Measurements from ENCODE around the gene PTGER3.

PTGER3 gene

DNA sequence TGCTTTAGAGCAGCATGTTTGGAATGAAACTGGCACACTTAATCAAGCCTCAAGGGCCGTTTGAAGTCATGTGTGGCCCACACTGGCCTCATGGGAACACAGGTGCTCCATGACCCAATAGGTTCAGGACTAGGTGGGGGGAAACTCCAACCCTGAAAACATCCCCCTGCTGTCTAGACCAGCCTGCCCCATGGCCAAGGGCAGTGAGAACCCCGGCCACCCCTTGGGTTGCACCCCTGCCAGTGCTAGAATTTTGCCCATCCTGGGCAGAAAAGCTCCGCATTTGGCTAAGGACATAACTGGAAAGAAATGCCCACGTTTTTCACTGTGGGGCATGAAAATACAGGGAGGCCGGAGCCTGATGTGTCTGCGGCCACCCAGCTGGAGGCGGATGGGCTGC lies 6.1 kb upstream of the PTGER3 start:
- no peak for TF ChIP-seq ZBTB7A (IDR thresholded peaks at IDR 0.05; ENCODE audit: low read depth)
- no peak for TF ChIP-seq EP300 (IDR thresholded peaks at IDR 0.05; ENCODE audit: borderline replicate concordance)
- TF ChIP-seq, protein P1, sequence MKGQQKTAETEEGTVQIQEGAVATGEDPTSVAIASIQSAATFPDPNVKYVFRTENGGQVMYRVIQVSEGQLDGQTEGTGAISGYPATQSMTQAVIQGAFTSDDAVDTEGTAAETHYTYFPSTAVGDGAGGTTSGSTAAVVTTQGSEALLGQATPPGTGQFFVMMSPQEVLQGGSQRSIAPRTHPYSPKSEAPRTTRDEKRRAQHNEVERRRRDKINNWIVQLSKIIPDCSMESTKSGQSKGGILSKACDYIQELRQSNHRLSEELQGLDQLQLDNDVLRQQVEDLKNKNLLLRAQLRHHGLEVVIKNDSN (IDR thresholded peaks at IDR 0.05): no peak
- no peak for TF ChIP-seq NFIC (IDR thresholded peaks at IDR 0.05)
- TF ChIP-seq RAD21 (IDR thresholded peaks at IDR 0.05; ENCODE audit: low read depth): no peak
- TF ChIP-seq, protein P2, sequence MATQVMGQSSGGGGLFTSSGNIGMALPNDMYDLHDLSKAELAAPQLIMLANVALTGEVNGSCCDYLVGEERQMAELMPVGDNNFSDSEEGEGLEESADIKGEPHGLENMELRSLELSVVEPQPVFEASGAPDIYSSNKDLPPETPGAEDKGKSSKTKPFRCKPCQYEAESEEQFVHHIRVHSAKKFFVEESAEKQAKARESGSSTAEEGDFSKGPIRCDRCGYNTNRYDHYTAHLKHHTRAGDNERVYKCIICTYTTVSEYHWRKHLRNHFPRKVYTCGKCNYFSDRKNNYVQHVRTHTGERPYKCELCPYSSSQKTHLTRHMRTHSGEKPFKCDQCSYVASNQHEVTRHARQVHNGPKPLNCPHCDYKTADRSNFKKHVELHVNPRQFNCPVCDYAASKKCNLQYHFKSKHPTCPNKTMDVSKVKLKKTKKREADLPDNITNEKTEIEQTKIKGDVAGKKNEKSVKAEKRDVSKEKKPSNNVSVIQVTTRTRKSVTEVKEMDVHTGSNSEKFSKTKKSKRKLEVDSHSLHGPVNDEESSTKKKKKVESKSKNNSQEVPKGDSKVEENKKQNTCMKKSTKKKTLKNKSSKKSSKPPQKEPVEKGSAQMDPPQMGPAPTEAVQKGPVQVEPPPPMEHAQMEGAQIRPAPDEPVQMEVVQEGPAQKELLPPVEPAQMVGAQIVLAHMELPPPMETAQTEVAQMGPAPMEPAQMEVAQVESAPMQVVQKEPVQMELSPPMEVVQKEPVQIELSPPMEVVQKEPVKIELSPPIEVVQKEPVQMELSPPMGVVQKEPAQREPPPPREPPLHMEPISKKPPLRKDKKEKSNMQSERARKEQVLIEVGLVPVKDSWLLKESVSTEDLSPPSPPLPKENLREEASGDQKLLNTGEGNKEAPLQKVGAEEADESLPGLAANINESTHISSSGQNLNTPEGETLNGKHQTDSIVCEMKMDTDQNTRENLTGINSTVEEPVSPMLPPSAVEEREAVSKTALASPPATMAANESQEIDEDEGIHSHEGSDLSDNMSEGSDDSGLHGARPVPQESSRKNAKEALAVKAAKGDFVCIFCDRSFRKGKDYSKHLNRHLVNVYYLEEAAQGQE (IDR thresholded peaks at IDR 0.05; ENCODE audit: low read depth): no peak
- no peak for TF ChIP-seq FOXM1 (IDR thresholded peaks at IDR 0.05; ENCODE audit: borderline replicate concordance, low read depth)
- TF ChIP-seq CEBPB (IDR thresholded peaks at IDR 0.05): no peak
- no peak for TF ChIP-seq YY1 (IDR thresholded peaks at IDR 0.05; ENCODE audit: low read depth)
- no peak for TF ChIP-seq TCF12 (IDR thresholded peaks at IDR 0.05; ENCODE audit: low read depth)
- no peak for TF ChIP-seq TAF1 (IDR thresholded peaks at IDR 0.05; ENCODE audit: low read depth)
- TF ChIP-seq CREB1 (IDR thresholded peaks at IDR 0.05; ENCODE audit: low read depth): no peak
- TF ChIP-seq TEAD4 (IDR thresholded peaks at IDR 0.05): no peak
- no peak for TF ChIP-seq EGR1 (IDR thresholded peaks at IDR 0.05)
- TF ChIP-seq, protein P3, sequence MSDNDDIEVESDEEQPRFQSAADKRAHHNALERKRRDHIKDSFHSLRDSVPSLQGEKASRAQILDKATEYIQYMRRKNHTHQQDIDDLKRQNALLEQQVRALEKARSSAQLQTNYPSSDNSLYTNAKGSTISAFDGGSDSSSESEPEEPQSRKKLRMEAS (IDR thresholded peaks at IDR 0.05): no peak

DNA sequence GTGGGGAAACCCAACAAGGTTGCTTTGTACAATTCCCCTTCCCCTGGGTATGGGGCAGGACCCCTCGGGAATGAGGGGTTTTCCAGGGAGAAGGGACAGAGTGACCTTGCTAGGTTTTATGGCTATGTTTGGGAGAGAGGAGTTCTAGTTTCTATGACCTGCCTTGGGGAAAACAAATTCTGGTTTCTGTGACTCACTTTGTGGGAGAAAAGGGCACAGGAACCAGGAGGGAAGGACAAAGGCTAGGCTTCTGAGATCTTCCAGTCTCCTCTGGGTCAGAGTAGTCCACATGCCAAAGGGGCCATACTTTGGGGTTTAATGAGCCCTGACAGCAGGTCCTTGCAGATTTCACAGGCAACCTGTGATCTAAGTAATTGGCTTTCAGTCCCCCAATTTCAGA lies 5.5 kb upstream of the PTGER3 start:
- TF ChIP-seq EP300 (IDR thresholded peaks at IDR 0.05; ENCODE audit: borderline replicate concordance) (no peak), NFIC (IDR thresholded peaks at IDR 0.05) (no peak), EGR1 (IDR thresholded peaks at IDR 0.05) (no peak), TAF1 (IDR thresholded peaks at IDR 0.05; ENCODE audit: low read depth) (no peak), TCF12 (IDR thresholded peaks at IDR 0.05; ENCODE audit: low read depth) (no peak), YY1 (IDR thresholded peaks at IDR 0.05; ENCODE audit: low read depth) (no peak), CREB1 (IDR thresholded peaks at IDR 0.05; ENCODE audit: low read depth) (no peak), FOXM1 (IDR thresholded peaks at IDR 0.05; ENCODE audit: borderline replicate concordance, low read depth) (no peak), CEBPB (IDR thresholded peaks at IDR 0.05) (no peak)
- TF ChIP-seq, protein P2 (IDR thresholded peaks at IDR 0.05; ENCODE audit: low read depth): no peak
- TF ChIP-seq, protein P3 (IDR thresholded peaks at IDR 0.05): no peak
- TF ChIP-seq, protein P1 (IDR thresholded peaks at IDR 0.05): no peak

DNA sequence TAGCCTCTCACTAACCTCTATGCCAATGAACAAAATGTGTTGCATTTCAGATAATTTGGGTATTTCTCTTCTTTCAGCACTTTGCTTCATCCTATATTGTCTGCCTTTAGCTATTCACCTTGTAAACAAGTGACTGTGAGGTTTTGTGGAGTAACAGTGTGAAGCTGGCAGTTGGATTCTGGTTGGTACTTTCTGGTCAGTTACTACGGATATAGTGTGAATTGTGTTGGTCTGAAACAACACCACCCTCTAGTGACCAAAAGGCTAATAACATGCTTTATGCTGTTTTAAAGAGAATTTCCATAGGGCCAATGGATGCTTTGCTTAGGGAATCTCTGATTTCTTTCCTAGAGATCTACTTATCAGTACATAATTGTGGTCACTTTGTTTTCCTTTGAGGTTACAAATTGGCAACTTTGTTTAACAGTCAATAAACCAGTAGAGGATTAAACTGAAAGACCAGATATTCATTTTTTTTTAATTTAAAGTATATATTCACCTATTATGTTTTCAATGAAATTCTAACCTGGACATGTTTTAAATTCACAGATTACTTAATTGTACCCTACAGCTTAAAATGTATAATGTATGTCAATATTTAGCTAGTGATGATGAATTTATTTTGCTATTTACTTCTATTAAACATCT lies 2.5 kb upstream of the PTGER3 start:
- no peak for TF ChIP-seq CEBPB (IDR thresholded peaks at IDR 0.05)
- TF ChIP-seq RAD21 (IDR thresholded peaks at IDR 0.05; ENCODE audit: low read depth): peak; percentile 90
- TF ChIP-seq TAF1 (IDR thresholded peaks at IDR 0.05; ENCODE audit: low read depth): no peak
- TF ChIP-seq, protein P1 (IDR thresholded peaks at IDR 0.05): no peak

DNA sequence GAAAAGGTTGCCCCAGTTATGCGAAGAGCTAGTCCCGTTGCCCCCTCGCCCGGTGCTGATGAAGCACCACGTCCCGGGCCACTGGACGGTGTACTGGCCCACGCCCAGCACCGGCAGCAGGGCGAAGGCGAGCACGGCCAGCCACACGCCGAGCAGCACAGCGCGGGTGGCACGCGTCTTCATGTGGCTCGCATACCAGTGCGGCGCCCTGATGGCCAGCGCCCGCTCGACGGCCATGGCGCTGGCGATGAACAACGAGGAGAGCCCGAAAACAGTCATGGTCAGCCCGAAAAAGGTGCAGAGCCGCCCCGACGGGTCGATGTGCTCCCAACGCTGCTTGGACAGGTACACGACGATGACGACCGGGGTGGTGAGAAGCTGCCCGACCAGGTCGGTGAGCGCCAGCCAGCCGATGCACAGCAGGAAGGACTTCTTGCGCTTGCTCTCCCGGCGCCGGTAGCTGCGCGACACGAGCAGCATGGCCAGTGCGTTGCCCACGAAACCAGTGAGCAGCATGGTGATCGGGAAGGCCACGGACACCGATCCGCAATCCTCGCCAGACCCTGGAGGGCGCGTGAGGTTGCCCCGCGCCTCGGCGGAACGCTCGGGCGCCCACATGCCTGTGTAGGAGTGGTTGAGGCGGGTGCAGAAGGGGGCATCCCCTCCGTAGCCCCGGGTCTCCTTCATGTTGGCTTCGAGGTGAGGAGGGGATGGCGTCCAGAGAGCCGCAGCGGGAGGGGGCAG lies 553 bp downstream of the PTGER3 start:
- TF ChIP-seq, protein P2 (IDR thresholded peaks at IDR 0.05; ENCODE audit: low read depth): no peak
- TF ChIP-seq CREB1 (IDR thresholded peaks at IDR 0.05; ENCODE audit: low read depth): no peak
- TF ChIP-seq RAD21 (IDR thresholded peaks at IDR 0.05; ENCODE audit: low read depth): no peak
- TF ChIP-seq EGR1 (IDR thresholded peaks at IDR 0.05): no peak
- TF ChIP-seq ZBTB7A (IDR thresholded peaks at IDR 0.05; ENCODE audit: low read depth): no peak
- TF ChIP-seq EP300 (IDR thresholded peaks at IDR 0.05; ENCODE audit: borderline replicate concordance): no peak
- TF ChIP-seq YY1 (IDR thresholded peaks at IDR 0.05; ENCODE audit: low read depth): no peak
- TF ChIP-seq, protein P3 (IDR thresholded peaks at IDR 0.05): peak; percentile 86

Measured in Ishikawa (cell line).